Stimulated activated CD4-positive, alpha-beta T cell treated with anti-CD3 and anti-CD28 coated beads, Interleukin-1b, Interleukin-23, amount 100 ng/mL, for 48 hours (primary cell): ENCODE measurements around the gene DENND2C.

Experiments used
- DNase-seq: peaks from one replicate; pipeline ENCODE4 v3.0.0-alpha.2; 2020

Gene DENND2C

GRCh38 chr1:114669562-114670082 is at the start of gene DENND2C:
TSS of gene DENND2C (minus strand) at chr1:114670049. CDS start at chr1:114625984, 44,065 bp downstream.
- DNase-seq, result no peak

DNA sequence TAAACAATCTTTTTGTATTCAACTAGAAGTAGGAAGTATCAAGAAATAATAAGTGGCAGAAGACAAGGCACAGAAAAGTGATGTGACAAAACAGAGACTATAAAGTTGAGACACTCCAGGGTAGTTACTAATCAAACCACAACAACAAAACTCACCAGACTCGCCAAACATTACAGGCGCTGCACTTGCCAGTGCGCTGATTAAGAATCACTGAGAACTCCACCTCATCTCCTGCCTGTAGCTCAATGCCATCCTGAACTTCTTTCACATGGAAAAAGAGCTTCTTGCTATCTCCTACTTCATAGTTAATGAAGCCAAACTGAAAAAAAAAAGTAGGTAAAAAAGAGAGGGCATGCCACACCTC is 49.6 kb upstream of the DENND2C start:
- no peak for DNase-seq

DNA sequence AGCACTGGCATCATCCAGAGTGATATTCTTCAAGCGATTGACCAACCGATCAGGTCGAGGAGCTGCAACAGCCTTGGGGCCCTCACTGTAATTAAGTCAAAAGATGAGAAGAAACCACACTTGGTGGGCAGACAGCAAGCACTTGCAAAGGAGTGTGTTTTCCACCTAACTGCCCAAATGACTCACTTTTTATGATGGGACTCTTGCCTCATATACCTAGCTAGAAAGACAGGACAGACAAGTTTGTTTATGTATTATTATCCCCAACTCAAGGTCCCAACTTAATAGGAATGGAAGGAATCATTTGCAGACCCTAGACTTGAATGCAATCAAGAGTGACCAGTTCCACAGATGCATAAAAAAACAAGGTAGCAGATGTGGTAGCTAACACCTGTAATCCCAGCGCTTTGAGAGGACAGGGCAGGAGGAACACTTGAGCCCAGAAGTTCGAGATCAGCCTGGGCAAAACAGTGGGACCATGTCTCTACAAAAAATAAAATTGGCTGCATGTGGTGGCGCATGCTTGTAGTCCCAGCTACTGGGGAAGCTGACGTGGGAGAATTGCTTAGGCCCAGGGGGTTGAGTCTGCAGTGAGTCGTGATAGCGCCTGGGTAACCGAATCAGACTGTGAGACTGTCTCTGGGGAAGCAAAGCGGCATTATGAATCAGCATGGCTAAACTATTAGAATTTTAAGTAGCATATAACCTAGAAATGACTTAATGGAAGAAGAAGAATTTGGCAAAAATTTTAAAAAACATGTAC is 49.0 kb upstream of the DENND2C start:
- peak; percentile 48 for DNase-seq

DNA sequence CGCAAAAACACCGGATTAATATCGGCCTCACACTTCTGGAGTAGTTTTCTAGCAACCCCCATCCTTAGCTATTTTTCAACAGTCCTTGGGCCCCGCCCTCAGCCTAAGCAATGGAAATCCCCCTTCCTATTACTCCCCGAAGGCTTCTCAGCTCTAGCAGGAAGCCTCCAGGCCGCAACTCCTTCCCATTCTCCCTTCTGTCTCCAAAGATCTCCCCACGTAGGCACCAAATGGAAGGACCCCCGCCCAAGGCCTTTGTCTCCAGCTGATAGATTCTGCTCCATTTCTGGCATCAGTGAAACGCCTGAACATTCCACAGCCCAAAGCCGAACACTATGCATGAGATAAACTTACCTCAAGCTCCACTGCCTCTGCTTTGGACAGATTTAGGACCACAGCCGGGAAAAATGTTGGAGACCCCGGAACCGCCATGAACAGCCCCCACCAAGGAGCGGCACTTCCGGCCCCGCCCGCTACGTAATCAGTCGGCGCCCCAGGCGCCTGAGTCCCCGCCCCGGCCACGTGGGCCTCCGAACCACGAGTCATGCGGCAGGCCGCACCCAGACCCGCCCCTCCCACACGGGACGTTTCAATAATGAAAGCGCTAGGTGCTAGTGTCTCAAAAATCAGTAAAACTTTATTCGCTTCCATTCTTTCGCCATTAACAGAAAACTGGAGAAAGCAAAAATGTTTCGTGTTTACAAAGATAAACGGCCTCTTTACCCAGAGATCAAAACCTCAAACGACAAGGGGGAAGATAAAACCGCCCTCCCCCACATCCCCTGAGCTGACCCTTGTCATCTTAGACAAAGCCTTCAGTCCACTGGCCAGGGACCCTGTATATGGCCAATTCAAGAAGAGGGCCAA is 46.7 kb upstream of the DENND2C start, which contains the start of gene NRAS:
TSS of gene NRAS (minus strand) at position 468 of the 867 bp plus-strand sequence. CDS start 611 bp downstream, outside the sequence.
- DNase-seq, result peak; percentile 94

DNA sequence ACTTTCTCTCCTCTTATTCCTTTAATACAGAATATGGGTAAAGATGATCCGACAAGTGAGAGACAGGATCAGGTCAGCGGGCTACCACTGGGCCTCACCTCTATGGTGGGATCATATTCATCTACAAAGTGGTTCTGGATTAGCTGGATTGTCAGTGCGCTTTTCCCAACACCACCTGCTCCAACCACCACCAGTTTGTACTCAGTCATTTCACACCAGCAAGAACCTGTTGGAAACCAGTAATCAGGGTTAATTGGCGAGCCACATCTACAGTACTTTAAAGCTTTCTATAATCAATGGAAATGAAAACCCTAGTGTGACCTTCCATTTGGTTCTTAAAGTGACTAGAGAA is 46.1 kb upstream of the DENND2C start:
- no peak for DNase-seq

DNA sequence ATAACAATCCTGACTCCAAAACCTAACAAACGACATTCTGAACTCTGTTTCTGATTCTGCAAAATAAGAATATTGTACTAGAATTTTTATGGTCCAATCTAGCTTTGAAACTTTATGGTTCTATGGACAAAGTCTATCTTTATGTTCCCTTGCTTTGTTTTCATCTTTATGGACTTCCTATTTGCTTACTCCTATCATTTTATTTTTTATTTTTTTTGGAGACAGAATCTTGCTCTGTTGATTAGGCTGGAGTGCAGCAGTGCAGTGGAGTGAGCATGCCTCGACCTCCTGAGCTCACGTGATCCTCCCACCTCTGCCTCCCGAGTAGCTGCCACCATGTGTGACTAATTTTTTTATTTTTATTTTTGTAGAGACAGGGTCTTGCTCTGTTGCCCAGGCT is 43.1 kb upstream of the DENND2C start:
- no peak for DNase-seq

GRCh38 chr1:114710360-114710759 is 40.5 kb upstream of the DENND2C start:
- DNase-seq, result no peak

- no peak for DNase-seq
Measured at GRCh38 chr1:114707604-114708003, 37.8 kb upstream of the DENND2C start.

DNA sequence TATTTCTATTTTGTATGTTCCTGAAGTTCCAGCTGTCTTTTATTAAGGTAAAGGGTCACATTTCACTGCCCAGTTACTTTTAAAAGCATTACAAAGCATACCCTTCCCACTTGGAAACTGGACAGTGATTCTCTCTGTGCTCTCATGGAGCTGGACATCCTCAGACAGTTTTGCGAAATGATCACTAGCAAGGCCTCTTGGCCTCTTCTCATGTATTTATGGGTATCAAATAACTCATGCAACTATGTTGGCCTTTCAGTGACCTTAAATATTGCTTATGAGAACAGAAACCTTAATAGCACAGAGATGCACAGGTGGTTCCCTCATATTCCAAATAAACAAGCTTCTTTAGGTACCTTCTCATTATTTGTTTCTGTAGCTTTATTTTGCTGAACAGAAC is 33.4 kb upstream of the DENND2C start:
- DNase-seq, result no peak

DNA sequence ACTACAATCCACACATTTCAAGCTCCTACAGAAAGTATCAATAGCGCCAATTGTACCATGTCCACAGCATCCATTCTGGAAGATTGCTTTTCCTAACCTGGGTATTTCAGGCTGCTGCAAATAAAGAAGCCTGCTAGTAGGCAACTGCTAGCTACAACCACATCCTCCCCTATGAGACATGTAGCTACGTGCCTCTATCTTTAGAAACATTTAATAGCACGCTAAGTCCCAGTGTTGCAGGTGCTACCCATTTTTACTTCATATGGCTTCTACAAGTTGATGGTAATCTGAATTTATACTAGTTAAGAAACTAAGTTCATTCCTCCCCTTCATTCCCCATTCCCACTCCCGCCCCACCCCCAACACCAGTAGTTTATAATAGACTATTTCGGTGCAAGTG is 32.9 kb upstream of the DENND2C start:
- DNase-seq, result no peak

DNA sequence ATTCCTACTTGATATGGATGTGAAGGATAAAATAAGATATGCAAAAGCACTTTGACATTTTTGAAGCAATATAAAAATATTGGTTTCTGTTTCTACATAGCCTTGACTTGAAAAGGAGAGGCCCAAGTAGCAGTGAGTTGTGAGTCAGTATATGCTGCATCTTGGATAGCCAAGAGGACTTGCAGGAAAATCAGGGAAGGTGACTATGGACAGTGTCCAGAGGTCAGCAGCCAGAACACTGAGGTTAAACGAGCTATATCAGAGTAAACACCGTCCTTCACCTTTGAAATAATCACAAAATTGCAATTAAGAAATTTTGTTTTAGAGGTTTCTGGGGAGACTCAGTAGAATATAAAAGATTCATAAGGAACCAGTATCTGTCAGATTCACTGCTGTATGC is 32.1 kb upstream of the DENND2C start:
- no peak for DNase-seq

- no peak for DNase-seq
Measured at GRCh38 chr1:114700036-114700600, 30.3 kb upstream of the DENND2C start.

- DNase-seq, result no peak
Measured at GRCh38 chr1:114696810-114697209, 27.0 kb upstream of the DENND2C start.

DNA sequence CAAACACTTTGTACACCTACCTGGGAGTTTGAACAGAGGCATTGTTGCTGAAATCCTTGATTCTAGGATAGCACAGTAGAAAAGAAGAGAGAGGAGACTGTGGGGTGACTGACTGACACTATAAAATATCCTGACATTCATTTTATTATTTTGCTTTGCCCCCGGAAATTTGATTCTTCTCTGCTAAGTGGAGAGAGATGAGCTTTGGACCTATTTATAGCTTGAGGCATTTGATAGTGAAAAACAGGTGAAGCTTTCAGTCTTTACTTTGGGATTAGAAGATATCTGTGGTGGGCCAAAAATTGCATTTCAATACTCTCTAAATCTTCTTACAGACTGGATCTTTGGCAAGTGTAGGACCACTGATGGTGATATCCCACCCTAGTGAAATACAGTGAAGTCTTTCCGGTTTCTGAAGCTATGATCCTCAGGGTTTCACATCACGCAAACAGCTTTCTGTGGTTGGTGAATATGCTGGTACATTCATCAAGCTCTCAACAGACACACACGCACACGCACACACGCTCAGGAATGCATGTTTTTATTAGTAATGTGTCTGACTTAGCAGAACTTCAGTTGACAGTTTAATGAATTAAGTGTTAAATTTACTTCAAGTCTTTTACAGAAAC is 25.7 kb upstream of the DENND2C start, which contains the start of gene AMPD1:
TSS of gene AMPD1 (minus strand) at position 117 of the 629 bp plus-strand sequence. CDS start at position 42, 75 bp downstream.
- no peak for DNase-seq

- DNase-seq, result no peak
Measured at GRCh38 chr1:114694540-114695310, 24.9 kb upstream of the DENND2C start.

DNA sequence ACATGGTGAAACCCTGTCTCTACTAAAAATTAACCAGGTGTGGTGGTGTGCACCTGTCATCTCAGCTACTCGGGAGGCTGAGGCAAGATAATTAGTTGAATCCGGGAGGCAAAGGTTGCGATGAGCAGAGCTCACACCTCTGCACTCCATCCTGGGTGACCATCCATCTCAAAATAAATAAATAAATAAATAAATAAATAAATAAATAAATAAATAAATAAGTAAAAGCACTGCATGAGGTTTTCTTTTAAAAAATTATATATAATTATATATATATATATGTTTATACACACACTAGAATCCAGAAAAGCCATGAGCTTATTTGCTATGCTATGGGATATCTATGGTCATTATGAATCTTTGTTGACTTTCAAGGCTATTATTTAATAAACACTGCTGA is 23.1 kb upstream of the DENND2C start:
- no peak for DNase-seq

- no peak for DNase-seq
Measured at GRCh38 chr1:114691061-114691460, 21.2 kb upstream of the DENND2C start.

GRCh38 chr1:114690148-114690547 is 20.3 kb upstream of the DENND2C start:
- DNase-seq, result no peak

DNA sequence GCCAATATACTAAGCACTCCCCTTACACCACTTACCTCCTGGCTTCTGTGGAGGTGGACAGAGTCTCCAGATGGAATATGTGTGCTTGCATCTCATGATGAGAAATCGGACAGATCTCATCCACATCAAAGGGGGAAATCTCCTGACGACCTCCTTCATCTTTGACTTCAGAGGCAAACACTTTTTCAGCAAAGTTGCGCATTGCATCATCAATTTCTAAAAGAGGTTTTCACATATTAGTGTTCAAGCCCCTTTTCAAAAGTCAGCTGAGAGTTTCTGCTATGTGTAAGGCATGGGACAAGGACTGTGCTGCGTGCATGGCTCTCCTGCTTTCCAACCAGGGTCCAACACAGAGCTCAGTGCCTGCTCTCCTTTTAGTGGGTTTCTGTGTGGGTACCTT is 18.7 kb upstream of the DENND2C start:
- no peak for DNase-seq

- no peak for DNase-seq
Measured at GRCh38 chr1:114685851-114686250, 16.0 kb upstream of the DENND2C start.

GRCh38 chr1:114677691-114678090 is 7.8 kb upstream of the DENND2C start:
- DNase-seq, result no peak

- DNase-seq, result no peak
Measured at GRCh38 chr1:114676115-114676514, 6.3 kb upstream of the DENND2C start.
